Activated effector memory CD4-positive, alpha-beta T cell treated with anti-CD3 and anti-CD28 coated beads, Interleukin-2, amount 50 U/mL, for 16 hours (primary cell): ENCODE measurements around the gene NRDC.

Source experiments
- DNase-seq: peaks from one replicate; pipeline ENCODE4 v3.0.0-alpha.2; 2020

The NRDC gene, protein sequence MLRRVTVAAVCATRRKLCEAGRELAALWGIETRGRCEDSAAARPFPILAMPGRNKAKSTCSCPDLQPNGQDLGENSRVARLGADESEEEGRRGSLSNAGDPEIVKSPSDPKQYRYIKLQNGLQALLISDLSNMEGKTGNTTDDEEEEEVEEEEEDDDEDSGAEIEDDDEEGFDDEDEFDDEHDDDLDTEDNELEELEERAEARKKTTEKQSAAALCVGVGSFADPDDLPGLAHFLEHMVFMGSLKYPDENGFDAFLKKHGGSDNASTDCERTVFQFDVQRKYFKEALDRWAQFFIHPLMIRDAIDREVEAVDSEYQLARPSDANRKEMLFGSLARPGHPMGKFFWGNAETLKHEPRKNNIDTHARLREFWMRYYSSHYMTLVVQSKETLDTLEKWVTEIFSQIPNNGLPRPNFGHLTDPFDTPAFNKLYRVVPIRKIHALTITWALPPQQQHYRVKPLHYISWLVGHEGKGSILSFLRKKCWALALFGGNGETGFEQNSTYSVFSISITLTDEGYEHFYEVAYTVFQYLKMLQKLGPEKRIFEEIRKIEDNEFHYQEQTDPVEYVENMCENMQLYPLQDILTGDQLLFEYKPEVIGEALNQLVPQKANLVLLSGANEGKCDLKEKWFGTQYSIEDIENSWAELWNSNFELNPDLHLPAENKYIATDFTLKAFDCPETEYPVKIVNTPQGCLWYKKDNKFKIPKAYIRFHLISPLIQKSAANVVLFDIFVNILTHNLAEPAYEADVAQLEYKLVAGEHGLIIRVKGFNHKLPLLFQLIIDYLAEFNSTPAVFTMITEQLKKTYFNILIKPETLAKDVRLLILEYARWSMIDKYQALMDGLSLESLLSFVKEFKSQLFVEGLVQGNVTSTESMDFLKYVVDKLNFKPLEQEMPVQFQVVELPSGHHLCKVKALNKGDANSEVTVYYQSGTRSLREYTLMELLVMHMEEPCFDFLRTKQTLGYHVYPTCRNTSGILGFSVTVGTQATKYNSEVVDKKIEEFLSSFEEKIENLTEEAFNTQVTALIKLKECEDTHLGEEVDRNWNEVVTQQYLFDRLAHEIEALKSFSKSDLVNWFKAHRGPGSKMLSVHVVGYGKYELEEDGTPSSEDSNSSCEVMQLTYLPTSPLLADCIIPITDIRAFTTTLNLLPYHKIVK

DNA sequence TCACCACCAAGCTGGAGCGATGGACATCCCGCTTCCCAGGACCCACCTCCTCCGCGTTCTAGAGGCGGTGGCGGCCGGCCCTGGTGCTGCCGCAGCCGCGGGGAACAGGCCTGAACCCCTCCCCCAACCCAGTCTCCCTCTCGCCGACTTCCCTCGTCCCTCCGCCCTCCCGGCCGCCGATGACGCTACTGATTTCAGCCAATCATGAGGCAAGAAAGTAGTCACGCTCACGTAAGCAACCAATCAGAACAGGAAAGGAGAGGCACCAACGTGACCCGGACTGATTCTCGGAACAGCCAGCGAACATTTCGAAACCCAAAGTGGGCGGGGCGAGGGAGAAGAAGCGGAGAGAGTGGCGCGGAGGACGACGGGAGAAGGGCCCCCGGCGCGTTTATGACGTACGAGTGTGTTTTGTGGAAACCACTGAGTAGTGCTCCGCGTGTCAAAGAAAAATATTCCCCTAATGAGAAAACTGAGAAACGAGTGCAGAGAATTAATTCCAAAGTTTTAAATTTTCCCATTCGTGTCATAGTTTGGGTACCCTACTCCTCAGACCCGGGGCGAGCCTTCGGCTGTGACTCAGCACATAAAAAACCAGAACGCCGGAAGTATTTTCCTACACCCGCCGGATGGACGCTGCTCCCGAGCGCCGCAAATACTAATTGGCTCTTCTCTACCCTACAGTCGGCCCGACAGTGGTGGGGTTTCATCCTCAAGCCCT is at the start of gene NRDC:
NRDC (minus strand) TSS at position 112 of the 721 bp plus-strand sequence. CDS start 112 bp downstream, outside the sequence.
- peak; percentile 100 for DNase-seq

DNA sequence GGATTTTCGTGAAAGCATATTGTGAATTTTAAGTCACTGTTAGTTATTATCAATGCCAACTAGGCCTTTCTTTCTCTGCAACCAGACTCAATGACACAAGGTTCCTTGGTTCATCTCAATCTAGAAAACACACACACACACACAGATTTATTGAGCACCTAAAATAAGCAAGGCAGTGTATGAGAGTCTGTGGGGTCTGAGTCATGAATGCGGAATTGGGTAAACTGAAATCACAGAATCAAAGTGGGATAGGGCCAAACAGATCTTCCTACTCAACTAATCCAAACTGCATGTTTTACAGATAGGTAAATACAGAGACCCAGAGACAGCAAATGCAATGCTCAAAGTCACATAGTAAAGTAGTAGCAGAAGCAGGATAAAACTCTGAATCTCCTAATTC is 48.5 kb upstream of the NRDC start:
- no peak for DNase-seq

DNA sequence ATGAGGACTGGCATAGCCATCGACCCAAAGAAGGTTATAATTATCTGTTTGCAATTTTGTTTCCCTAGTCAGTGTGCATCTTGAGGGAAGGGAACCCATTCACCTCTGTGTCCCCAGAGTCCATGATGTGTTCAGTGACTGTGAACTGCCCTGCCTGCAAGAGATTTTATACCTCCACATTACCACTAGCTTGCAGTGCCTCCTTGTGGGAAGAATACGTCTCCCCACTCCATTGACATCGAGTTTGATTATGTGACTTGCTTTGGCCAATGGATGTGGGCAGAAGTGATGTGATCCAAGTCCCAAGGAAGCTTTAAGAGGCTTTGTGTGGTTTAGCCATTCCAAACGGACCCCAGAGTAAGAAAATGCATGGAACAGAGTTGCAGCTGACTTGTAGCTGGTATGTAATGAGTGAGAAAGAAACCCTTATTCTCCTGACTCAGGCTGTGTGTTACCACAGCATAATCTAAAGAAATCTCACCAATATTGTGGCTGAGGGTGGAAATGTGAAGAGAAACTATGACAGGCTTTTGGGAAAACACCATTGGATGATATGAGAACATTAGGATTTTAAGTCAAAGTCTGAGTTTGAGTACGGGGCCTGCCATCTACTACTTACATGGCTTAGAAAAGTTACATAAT is 47.8 kb upstream of the NRDC start:
- DNase-seq, result no peak

DNA sequence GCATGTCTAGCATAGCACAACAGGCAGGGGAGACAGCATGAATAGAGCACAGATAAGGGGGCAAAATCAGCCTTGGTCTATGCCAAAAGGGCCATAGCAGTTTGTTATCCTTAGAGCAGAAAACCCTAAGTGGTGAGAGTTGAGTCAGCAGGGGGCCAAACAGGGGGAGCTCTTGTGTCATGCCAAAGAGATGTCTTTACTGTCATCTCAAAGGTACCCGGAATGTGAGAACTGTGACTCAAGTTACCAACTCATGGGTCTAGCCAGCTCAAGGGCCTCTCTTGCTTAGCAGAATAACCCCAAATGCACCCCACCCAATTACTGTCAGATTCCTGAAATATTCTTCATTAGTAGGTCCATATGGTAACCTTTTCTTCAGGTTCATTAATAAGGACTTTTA is 45.9 kb upstream of the NRDC start:
- DNase-seq, result no peak

DNA sequence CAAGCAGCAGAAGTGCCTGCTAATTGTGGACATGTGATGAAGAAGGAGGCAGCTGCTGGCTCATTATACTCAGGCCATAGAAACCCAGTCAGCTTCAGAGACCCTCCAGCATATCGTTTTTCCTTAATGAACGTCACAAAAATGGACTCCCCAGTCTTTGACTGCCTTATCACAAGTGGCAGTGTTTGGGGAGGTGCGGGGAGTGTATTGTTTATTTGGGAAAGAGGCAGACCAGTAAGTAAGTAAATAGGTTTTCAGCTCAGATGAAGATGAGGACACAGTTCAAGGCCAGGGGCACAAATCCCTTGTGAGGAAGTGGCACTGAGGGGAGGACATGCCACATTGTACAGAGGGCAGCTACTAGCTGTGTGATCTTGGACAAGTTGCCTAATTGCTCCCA is 43.5 kb upstream of the NRDC start:
- no peak for DNase-seq

DNA sequence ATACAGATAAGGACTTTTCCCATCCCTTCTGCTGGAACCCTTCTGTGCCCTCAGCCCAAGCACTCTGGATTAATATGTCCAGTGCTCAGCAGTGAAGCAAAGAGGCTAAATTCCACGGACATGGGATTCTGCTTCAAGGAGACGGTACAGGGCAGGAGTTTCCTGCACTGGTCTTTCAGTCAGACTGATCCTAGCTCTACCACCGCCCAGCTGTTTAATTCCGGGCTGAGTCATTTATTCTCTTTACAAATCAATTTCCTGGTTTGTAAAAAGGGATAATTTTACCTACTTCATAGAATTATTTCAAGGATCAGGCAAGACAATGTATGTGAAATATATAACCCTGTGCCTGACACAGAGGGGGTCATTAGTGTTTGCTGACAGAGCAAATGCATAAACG is 41.6 kb upstream of the NRDC start:
- no peak for DNase-seq

DNA sequence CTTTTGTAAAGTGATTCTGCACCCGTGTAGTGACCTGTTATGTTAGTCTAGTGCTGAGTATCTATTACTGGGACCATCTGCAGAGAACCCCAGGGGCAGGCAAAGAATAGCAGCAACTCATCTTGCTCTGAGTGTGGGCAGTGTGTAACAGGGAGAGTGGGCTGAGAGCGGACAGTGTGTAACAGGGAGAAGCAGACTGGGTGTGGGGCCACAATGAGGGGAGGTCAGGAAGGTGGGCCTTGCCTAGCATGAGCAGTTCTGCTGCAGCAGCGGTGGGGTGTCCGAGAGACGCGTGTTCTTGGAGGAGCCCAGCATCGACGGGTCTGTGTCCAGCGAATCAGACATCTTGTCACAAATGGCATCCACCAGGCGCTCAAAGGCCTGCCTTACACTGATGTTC is 41.2 kb upstream of the NRDC start:
- no peak for DNase-seq

DNA sequence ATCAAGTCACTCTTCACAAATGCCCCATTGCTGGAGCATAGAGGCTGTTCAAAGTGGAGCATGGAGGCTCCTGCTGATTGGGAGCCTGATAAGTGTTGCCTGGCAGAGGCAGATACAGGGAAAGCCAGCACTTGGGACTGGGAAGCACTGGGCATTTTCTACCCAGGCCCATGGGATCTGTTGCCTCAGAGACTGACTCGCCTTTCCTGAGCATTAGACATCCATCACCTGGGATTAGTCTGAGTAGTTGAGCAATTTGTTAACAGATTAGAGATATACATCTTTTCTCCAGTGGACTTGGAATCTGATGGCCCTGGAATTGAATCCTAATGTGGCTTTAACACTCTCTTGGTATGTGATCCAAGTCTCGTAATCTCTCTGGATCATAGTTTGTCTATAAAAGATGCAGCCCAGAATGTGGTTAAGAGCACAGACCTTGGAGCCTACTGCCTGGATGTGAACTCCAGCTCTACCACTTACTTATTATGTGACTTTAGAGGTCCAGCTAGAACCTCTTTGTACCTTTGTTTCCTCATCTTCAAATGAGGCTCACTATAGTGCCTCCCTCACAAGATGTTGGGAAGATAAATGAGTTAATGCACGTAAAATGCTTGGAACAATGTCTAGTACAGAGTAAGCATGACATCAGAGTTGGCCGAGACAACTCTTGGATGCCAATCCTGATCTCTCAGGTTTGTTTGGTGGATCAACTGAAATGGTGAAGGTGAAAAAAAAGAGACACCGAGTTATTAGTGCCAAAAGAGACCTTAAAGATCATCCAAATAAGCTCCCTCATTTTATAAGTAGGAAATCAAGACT is 38.3 kb upstream of the NRDC start:
- DNase-seq, result no peak

DNA sequence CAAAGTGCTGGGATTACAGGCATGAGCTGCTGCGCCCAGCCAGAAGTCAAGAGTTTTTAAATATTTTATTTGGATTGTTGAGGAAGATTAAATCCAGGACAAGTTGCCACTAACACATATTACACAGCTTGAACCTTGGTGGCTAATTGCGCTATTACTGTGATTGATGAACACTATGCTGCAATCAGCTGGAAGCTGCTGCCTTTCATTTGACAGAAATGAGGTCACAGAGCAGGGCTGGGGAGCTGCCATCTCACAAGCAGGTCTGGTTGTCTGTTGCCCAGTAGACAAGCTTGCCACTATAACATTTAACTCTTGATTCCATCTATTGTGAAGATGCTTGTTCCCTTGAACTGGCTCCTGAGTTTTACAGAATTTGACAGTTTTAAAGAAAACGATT is 37.4 kb upstream of the NRDC start:
- no peak for DNase-seq

DNA sequence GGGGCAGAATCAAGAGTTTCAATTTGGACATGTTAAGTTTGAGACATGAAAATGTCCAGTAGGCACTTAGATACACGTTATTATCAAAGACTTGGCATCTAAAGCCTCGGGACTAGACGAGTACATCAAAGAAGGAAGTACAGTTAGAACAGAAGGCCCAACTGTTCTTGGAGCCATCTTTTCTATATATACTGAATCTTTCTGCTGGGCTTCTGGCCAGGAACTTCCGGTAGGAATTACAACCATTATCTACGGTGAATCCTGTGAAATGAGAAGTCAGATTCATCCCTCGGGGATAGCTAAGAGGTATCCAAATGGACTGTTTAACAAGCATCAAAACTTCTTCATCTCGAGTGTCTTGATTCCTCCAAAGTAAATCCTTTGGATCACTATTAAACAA is 34.4 kb upstream of the NRDC start:
- no peak for DNase-seq

DNA sequence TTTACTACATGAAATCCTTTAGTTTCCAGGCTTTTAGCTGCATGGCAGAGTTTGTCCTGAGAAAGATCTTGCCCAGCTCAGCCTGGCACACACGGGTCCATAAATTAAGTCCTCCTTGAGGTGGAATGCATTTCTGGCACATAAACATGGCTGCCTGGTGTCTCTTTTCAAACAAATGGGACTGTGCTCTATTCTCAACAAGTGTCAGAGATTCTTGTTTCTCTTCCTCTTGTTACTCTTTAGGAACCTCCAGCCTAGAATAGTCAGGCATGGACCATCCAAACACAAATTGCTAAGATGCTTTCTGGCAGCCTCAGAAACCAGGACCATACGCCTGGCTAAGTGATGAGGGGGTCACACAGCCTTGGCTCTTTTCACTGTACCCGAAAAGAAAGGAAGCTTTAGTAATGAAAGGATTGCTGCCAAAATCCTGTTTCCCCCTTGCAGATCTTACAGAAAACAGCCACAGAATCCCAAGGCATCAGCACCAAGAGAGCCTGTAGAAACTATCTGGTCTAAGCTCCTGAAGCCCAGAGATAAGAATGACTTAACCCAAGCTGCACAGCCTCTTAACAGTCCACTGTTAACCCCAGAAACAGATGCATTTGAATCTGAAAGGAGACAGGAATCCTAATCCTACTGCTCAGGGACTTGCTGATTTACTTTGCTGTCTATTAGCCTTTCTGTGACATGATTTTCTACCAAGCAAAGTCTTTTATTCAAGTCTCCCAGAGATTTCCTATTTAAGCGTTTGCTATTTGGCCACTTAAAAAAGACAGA is 31.9 kb upstream of the NRDC start:
- DNase-seq, result no peak

DNA sequence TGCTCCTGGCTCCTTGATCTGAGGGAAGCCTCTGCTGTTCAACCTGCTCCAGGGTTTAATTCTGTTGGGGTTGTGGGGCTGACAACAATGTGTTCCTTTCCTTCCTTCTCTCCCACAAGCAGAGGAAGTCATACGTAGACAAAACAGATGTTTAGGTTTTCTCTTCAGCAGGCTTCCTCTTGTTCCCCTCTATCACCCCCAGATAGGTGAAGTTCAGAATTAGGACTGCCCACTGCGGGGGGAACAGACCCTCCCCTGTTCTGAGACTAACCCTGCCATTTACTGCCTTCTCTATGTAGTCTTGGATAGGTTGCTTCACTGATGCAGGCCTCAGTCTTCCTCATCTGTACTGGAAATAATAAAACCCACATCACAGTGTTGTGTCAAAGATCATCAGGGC is 30.0 kb upstream of the NRDC start:
- DNase-seq, result no peak

DNA sequence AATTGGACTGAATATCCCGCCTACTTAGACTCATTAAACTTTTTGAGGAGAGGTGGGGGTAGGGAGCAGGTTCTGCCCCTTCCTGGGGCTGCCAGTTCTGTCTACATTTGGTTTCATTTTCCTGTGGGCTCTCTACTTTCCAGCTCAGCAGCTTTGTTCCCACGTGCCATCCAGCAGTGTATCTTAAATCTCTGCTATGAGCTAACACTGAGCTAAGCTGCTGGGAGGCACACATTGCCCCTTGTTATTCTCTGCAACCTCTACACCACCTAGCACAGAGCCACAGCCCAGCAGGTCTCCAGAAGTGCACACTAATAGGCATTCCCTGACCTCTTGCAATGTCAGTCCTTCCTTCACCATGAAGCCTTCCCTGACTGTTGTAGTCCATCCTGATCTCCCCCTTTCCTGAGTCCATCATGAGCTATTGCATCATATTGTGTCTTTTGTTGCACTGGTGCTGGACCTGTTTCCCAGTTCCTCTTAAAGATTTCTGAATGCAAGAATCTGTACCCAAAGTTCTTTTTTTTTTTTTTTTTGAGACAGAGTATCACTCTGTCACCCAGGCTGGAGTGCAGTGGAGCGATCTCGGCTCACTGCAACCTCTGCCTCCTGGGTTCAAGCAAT is 28.7 kb upstream of the NRDC start:
- no peak for DNase-seq

DNA sequence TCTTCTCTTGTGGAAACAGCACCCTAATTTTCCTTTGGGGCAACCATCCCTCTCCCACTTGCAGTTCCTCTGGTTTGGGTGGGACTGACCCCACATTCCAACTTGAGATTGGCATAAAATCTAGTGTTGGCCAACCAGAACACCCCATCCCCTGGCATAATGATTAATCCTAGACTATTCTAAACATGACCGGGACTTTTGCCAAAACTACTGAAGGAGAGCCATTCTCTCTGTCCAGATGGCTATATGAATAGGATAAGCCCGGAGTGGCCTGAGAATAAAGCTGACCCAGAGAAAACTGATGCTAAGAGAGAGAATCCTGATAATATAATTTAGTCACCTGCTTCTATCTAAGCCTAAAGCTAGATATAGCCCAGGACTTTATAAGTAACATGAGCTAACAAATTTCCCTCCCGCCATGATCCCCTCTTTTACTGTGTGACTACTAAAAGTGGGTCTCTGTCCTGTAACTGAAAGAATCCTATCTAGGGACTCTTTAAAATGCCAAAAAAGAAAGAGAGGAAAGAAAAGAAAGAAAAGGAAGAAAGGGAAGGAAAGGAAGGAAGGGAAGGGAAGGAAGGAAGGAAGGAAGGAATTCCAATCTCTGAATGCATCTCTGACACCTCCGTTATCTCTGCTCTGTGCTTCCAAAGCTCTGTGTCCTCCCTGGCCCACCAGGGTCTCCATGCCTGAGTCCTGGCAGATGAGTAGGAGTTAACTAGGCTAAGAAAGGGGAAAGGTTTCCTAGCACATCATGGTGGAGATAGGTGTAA is 28.0 kb upstream of the NRDC start:
- no peak for DNase-seq

DNA sequence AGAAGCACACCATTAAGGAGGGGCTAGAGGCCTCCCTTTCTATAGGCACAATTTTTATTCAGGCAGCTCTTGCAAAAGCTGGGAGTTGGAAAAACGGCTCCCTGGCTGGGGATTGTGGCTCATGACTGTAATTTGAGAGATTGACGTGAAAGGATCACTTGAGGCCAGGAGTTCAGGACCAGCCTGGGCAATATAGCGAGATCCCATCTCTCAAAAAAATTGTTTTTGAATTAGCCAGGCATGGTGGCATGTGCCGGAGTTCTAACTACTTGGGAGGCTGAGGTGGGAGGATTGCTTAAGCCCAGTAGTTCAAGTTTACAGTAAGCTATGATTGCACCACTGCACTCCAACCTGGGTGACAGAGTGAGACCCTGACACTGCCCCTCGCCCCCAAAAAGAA is 23.9 kb upstream of the NRDC start:
- DNase-seq, result no peak

DNA sequence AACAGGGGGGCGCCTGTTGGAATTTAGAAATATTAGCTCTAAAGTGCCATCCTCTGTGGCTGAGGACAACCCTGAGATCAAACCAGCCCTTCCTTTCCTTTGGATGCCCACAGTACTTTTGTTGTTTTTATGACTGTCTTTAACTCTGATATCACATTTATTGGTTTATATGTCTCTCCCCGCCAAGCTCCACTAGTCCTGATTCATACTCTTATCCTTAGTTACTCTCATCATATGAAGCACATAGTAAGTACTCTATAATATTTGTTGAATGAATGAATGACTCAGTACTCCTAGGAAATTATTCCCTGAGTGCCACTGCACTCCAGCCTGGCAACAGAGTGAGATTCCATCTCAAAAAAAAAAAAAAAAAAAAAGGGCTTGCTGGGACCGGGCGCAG is 22.6 kb upstream of the NRDC start:
- DNase-seq, result no peak

DNA sequence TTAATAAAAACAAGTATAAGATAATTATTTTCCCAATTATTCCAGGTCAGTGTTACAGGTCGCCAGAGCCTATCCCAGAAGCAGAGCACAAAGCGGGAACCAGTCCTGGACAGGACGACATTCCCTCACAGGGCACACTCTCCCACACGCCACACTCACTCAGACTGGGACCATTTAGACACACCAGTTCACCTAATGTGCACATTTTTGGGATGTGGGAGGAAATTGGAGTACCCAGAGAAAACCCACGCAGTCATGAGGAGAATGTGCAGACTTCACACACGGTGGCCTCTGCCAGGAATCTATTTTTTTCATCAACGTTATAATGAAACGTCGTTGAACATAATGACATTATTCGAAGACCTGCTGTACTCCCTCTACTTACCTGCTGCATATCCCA is 20.5 kb upstream of the NRDC start:
- DNase-seq, result no peak

DNA sequence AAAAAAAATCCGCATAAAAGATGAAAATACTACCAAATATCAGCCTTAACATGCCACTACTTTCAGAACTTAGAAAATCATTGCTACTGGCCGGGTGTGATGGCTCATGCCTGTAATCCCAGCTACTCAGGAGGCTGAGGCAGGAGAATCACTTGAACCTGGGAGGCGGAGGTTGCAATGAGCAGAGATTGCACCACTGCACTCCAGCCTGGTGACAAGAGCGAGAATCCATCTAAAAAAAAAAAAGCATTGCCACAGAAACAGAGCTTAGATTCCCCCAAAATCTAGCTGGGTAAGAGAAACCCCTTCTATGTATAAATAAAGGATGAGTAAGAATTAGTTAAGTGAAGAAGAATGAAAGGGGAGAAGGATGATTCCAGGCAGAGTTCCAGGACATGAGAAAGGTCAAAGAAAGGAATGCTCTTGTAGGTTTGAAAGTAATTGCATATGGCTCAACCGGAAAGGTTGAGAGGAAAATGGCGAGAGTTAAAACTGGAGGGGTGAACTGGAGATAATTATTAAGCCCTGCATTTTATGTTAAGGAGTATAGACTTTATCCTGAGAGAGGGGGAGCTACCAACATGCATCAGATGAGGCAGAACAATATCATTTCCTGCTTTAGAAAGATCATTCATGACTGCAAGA is 19.7 kb upstream of the NRDC start:
- no peak for DNase-seq

DNA sequence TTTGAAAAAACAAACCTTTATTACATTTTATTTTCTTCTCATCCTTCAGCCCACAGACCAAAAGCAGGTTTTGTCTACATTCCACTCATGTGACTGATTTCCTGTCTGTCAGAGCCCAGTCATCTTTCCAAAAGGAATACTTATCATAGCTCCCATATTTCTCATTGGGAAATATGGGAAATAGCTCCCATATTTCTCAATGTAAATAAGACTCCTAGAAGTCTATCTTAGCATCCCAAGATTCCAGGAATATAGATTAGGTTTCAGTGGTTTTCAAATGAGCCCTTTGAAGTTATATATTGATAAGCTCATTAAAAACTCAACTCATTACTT is 19.1 kb upstream of the NRDC start:
- DNase-seq, result no peak
